MM.1S (cell line): ENCODE measurements around the gene HIPK1.

Source experiments
- DNase-seq: peaks from one replicate; pipeline ENCODE4 v3.0.0-alpha.2; 2015
- H2AFZ ChIP-seq: fragments of 300-600 bp; sonication (generic); 2 replicates; pipeline ENCODE4 v1.6.0; 2016; ENCODE audit warnings: antibody characterized with exemption, low read length
- H3F3A ChIP-seq: fragments of 300-600 bp; sonication (generic); 2 replicates; pipeline ENCODE4 v1.6.1; 2016; ENCODE audit warnings: mild to moderate bottlenecking, antibody characterized with exemption, low read length, moderate library complexity, mixed read lengths; ENCODE audit not compliant: insufficient read depth
- H3K27ac ChIP-seq: fragments of 300-600 bp; sonication (generic); 2 replicates; pipeline ENCODE4 v1.5.1; 2016; ENCODE audit warnings: mild to moderate bottlenecking, low read length
- H3K27me3 ChIP-seq: fragments of 300-600 bp; sonication (generic); replicated peaks from 2 replicates; pipeline ENCODE4 v1.6.0; 2016; ENCODE audit warnings: low read length; ENCODE audit not compliant: insufficient read depth
- H3K36me3 ChIP-seq: fragments of 300-600 bp; sonication (generic); replicated peaks from 2 replicates; pipeline ENCODE4 v1.6.1; 2016; ENCODE audit warnings: mild to moderate bottlenecking, low read length, mixed read lengths; ENCODE audit not compliant: insufficient read depth
- H3K4me1 ChIP-seq: fragments of 300-600 bp; sonication (generic); 2 replicates; pipeline ENCODE4 v1.6.1; 2016; ENCODE audit warnings: low read length, mixed read lengths
- H3K4me2 ChIP-seq: fragments of 300-600 bp; sonication (generic); 2 replicates; pipeline ENCODE4 v1.6.0; 2016; ENCODE audit warnings: low read depth, low read length
- H3K4me3 ChIP-seq: fragments of 300-600 bp; sonication (generic); 2 replicates; pipeline ENCODE4 v1.5.1; 2016; ENCODE audit warnings: low read length, mixed read lengths
- H3K79me2 ChIP-seq: fragments of 300-600 bp; sonication (generic); 2 replicates; pipeline ENCODE4 v1.6.1; 2016; ENCODE audit warnings: mixed run types, low read length, mixed read lengths
- H3K9ac ChIP-seq: fragments of 300-600 bp; sonication (generic); 2 replicates; pipeline ENCODE4 v1.6.1; 2016; ENCODE audit warnings: low read length, mixed read lengths
- H3K9me2 ChIP-seq: fragments of 300-600 bp; sonication (generic); replicated peaks from 2 replicates; pipeline ENCODE4 v1.6.1; 2016; ENCODE audit warnings: mild to moderate bottlenecking, low read length, mixed read lengths; ENCODE audit not compliant: insufficient read depth
- H3K9me3 ChIP-seq: fragments of 300-600 bp; sonication (generic); replicated peaks from 2 replicates; pipeline ENCODE4 v1.6.1; 2016; ENCODE audit warnings: mild to moderate bottlenecking, low read length, mixed read lengths; ENCODE audit not compliant: insufficient read depth
- H4K20me1 ChIP-seq: fragments of 300-600 bp; sonication (generic); 2 replicates; pipeline ENCODE4 v1.6.1; 2016; ENCODE audit warnings: mild to moderate bottlenecking, low read length, moderate library complexity, mixed read lengths; ENCODE audit not compliant: insufficient read depth
- EZH2 ChIP-seq: fragments of 300-600 bp; sonication (generic); optimal IDR thresholded peaks from 2 replicates; pipeline ENCODE3; 2017; ENCODE audit warnings: low read depth, mild to moderate bottlenecking, antibody characterized with exemption, low read length, mixed read lengths
- EZH2phosphoT487 ChIP-seq: fragments of 300-600 bp; sonication (generic); IDR thresholded peaks from 2 replicates; pipeline ENCODE4 v1.6.1; 2018; ENCODE audit warnings: antibody characterized with exemption, low read length
- TF ChIP-seq, protein P1 (sequence below): fragments of 300-600 bp; sonication (generic); IDR thresholded peaks from 2 replicates; pipeline ENCODE4 v1.5.1; 2016; ENCODE audit warnings: antibody characterized with exemption, low read length, mixed read lengths

The HIPK1 gene

DNA sequence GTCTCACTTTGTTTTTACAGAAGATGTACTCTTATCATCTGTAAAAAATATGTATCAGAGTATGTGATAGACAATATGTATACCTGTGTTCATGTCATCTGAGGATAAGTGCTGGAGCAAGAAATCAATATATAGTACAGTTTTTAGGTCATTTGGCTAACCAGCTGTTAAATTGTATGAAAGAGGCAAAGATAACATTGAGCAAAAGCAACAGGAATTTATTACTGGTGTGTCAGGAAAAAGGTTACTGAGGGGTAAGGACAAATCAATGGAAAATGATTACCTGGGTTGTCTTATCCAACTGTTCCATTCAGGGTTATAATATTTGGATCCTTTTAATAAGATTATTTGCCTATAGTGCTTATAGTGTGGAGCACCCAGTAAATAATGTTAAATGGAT lies 4.9 kb downstream of the HIPK1 start:
- peaks cover 26% of the 10 kb centered on the region; the same call in 1 of the 2 replicates for H3K4me1 ChIP-seq
- no peak overlapping the region for H3K4me3 ChIP-seq
- H3K9me3 ChIP-seq: no peaks in the 10 kb centered on the region
- TF ChIP-seq EZH2phosphoT487 (no peak), EZH2 (no peak)
- TF ChIP-seq, protein P1, sequence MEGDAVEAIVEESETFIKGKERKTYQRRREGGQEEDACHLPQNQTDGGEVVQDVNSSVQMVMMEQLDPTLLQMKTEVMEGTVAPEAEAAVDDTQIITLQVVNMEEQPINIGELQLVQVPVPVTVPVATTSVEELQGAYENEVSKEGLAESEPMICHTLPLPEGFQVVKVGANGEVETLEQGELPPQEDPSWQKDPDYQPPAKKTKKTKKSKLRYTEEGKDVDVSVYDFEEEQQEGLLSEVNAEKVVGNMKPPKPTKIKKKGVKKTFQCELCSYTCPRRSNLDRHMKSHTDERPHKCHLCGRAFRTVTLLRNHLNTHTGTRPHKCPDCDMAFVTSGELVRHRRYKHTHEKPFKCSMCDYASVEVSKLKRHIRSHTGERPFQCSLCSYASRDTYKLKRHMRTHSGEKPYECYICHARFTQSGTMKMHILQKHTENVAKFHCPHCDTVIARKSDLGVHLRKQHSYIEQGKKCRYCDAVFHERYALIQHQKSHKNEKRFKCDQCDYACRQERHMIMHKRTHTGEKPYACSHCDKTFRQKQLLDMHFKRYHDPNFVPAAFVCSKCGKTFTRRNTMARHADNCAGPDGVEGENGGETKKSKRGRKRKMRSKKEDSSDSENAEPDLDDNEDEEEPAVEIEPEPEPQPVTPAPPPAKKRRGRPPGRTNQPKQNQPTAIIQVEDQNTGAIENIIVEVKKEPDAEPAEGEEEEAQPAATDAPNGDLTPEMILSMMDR: no peak
- H3K27ac ChIP-seq: no peak overlapping the region
- H3K27me3 ChIP-seq: no peaks in the 10 kb centered on the region
- H3F3A ChIP-seq: peaks cover 12% of the 10 kb centered on the region; the same call in 1 of the 2 replicates
- no peak for DNase-seq
- no peaks in the 10 kb centered on the region for H3K9me2 ChIP-seq
- H3K36me3 ChIP-seq: no peaks in the 10 kb centered on the region
- peaks cover 94% of the 10 kb centered on the region for H3K79me2 ChIP-seq
- H3K9ac ChIP-seq: no peak overlapping the region
- H2AFZ ChIP-seq: no peak overlapping the region
- H4K20me1 ChIP-seq: no peaks in the 10 kb centered on the region
- no peak overlapping the region for H3K4me2 ChIP-seq

DNA sequence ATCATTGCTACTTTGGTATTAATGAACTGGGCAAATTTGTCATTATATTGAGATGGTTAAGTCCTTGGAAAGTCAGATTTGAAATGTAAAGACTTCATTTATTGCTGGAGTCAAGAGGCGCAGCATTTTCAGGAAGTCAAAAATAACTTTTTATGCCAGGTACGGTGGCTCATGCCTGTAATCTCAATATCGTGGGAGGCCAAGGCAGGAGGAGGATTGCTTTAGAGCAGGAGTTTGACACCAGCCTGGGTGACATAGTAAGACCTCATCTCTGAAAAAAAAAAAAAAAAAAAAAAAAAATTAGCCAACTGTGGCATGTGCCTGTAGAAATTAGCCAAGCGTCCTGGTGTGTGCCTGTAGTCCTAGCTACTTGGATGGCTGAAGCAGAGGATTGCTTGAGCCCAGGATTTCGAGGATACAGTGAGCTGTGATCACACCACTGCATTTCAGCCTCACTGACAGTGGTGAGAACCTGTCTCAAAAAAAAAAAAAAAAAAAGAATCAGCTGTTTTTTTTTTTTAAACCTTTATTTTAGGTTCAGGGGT lies 5.5 kb downstream of the HIPK1 start:
- no peak overlapping the region for H3K4me2 ChIP-seq
- no peak overlapping the region for H3K27ac ChIP-seq
- peaks cover 26% of the 10 kb centered on the region; the same call in 1 of the 2 replicates for H3K4me1 ChIP-seq
- H3K27me3 ChIP-seq: no peaks in the 10 kb centered on the region
- H3K79me2 ChIP-seq: peaks cover 100% of the 10 kb centered on the region
- H3K4me3 ChIP-seq: no peak overlapping the region
- DNase-seq: no peak
- TF ChIP-seq EZH2 (no peak), EZH2phosphoT487 (no peak)
- TF ChIP-seq, protein P1: no peak
- no peak overlapping the region for H3K9ac ChIP-seq
- peaks cover 13% of the 10 kb centered on the region for H3F3A ChIP-seq
- no peaks in the 10 kb centered on the region for H3K36me3 ChIP-seq
- H4K20me1 ChIP-seq: no peaks in the 10 kb centered on the region
- H3K9me2 ChIP-seq: no peaks in the 10 kb centered on the region
- H2AFZ ChIP-seq: no peak overlapping the region
- no peaks in the 10 kb centered on the region for H3K9me3 ChIP-seq

- H3K4me1 ChIP-seq: peaks cover 26% of the 10 kb centered on the region; the same call in 1 of the 2 replicates
- H3K9me3 ChIP-seq: no peaks in the 10 kb centered on the region
- H2AFZ ChIP-seq: no peak overlapping the region
- no peaks in the 10 kb centered on the region for H4K20me1 ChIP-seq
- H3K79me2 ChIP-seq: peaks cover 99% of the 10 kb centered on the region
- no peak for DNase-seq
- no peaks in the 10 kb centered on the region for H3K36me3 ChIP-seq
- H3K4me3 ChIP-seq: no peak overlapping the region
- TF ChIP-seq, protein P1: no peak
- TF ChIP-seq EZH2phosphoT487 (no peak), EZH2 (no peak)
- H3K9me2 ChIP-seq: no peaks in the 10 kb centered on the region
- H3K27me3 ChIP-seq: no peaks in the 10 kb centered on the region
- no peak overlapping the region for H3K4me2 ChIP-seq
- no peak overlapping the region for H3K9ac ChIP-seq
- H3F3A ChIP-seq: peaks cover 19% of the 10 kb centered on the region
- no peak overlapping the region for H3K27ac ChIP-seq
Measured at GRCh38 chr1:113935176-113935575, 6.1 kb downstream of the HIPK1 start.
